Gastroesophageal sphincter (tissue), 4 donors: ENCODE results near the gene TMEM244. TPM values are rescaled to one million over a fixed set of nuclear protein-coding genes. Genes with fewer than 3 reads are reported as not detected.

Experiments used
- ATAC-seq: fragments of 150-250 bp; one replicate; pipeline ENCODE4 v1.9.1; 2016; ENCODE audit warnings: mild to moderate bottlenecking, moderate library complexity
- H3K27ac ChIP-seq, 4 donors: fragments of 200-600 bp; sonication (generic) in 3 of 4; 1 replicate in 3 of 4; 2 replicates in 1 of 4; pipeline ENCODE4 v1.5.1; 2016 to 2019
- H3K27me3 ChIP-seq: fragments of 200-600 bp; sonication (generic); one replicate; pipeline ENCODE4 v1.5.1; 2019
- H3K36me3 ChIP-seq, 2 donors: fragments of 200-600 bp; sonication (generic); one replicate each; pipeline ENCODE4 v1.5.1; 2019; ENCODE audit warnings: control low read depth in 1 of 2
- H3K4me1 ChIP-seq, 3 donors: fragments of 200-600 bp; sonication (generic); 1 replicate in 2 of 3; 2 replicates in 1 of 3; pipeline ENCODE4 v1.5.1; 2016 to 2019; ENCODE audit warnings: control low read depth in 2 of 3
- H3K4me3 ChIP-seq, 2 donors: fragments of 200-600 bp; sonication (generic); one replicate each; pipeline ENCODE4 v1.5.1; 2019; ENCODE audit warnings: mild to moderate bottlenecking in 1 of 2, moderate library complexity in 1 of 2
- H3K9me3 ChIP-seq, 3 donors: fragments of 200-600 bp; sonication (generic); one replicate each; pipeline ENCODE4 v1.5.1; 2017 to 2019; ENCODE audit warnings: control low read depth in 2 of 3
- EP300 ChIP-seq: sonication (generic); formaldehyde crosslinking; IDR thresholded peaks from one replicate; pipeline ENCODE4 v1.6.1; 2017; ENCODE audit warnings: antibody characterized with exemption, mild to moderate bottlenecking
- POLR2A ChIP-seq, 2 donors: fragments of 450-650 bp; IDR thresholded peaks; one replicate each; pipeline ENCODE4 v1.6.1; 2017; ENCODE audit warnings: antibody characterized with exemption in 2 of 2, mild to moderate bottlenecking in 2 of 2, moderate library complexity in 1 of 2
- POLR2AphosphoS5 ChIP-seq: sonication (generic); formaldehyde crosslinking; IDR thresholded peaks from one replicate; pipeline ENCODE4 v1.6.1; 2017; ENCODE audit warnings: antibody characterized with exemption
- WGBS, 2 donors: methylation state at CpG; one replicate each; pipeline ENCODE4 v1.1.5; 2018; ENCODE audit warnings: low coverage in 1 of 2; 5-methylcytosine and 5-hydroxymethylcytosine counted together
- total RNA-seq, 4 donors: library from RNA; depleted of rRNA; stranded (reverse); fragments of >200 nt; gene quantifications; one replicate each; pipeline ENCODE4 v1.1.0, GENCODE V29; 2016
- TF ChIP-seq, protein P1 (sequence below), 4 experiments: fragments of 200-600 bp in 2 of 4; fragments of 450-650 bp in 2 of 4; sonication (generic) in 1 of 4; IDR thresholded peaks; one replicate each; pipeline ENCODE4 v1.5.1; 2017 to 2019; ENCODE audit warnings: antibody characterized with exemption in 4 of 4, mild to moderate bottlenecking in 2 of 4, moderate library complexity in 2 of 4

Gene TMEM244
- total RNA-seq, 4 donors from 2014 or later: not detected

DNA sequence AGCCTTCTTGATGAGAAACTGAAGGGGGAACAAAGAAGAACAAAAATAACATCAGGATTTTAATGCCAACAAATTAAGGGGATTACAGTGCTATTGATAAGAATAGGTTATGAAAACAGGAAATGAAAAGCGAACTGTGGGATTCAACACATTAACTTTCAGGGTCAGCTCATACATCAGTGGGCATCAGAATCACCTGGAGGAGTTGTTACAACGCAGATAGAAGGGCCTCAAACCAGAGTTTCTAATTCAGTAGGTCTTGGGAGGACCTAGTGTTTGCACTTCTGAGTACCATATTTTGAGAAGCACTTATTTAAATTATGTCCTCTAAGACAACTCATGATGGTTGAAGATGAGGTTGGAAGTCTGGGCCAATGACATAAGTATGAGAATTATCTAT, 5.6 kb upstream of the TMEM244 start:
- no peaks in the 10 kb centered on the region for H3K27me3 ChIP-seq
- H3K27ac ChIP-seq: no peak overlapping the region
- no peak for ATAC-seq
- no peaks in the 10 kb centered on the region for H3K36me3 ChIP-seq
- H3K4me3 ChIP-seq: no peak overlapping the region
- 40 to 82% methylated on average over 1 to 2 of the region's 2 CpGs for WGBS, 2 donors
- no peaks in the 10 kb centered on the region for H3K4me1 ChIP-seq
- no peaks in the 10 kb centered on the region for H3K9me3 ChIP-seq
- TF ChIP-seq EP300 (no peak), POLR2A (IDR thresholded peaks at IDR 0.05) (no peak), POLR2AphosphoS5 (no peak)
- TF ChIP-seq, protein P1, sequence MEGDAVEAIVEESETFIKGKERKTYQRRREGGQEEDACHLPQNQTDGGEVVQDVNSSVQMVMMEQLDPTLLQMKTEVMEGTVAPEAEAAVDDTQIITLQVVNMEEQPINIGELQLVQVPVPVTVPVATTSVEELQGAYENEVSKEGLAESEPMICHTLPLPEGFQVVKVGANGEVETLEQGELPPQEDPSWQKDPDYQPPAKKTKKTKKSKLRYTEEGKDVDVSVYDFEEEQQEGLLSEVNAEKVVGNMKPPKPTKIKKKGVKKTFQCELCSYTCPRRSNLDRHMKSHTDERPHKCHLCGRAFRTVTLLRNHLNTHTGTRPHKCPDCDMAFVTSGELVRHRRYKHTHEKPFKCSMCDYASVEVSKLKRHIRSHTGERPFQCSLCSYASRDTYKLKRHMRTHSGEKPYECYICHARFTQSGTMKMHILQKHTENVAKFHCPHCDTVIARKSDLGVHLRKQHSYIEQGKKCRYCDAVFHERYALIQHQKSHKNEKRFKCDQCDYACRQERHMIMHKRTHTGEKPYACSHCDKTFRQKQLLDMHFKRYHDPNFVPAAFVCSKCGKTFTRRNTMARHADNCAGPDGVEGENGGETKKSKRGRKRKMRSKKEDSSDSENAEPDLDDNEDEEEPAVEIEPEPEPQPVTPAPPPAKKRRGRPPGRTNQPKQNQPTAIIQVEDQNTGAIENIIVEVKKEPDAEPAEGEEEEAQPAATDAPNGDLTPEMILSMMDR (IDR thresholded peaks at IDR 0.05): no peak

DNA sequence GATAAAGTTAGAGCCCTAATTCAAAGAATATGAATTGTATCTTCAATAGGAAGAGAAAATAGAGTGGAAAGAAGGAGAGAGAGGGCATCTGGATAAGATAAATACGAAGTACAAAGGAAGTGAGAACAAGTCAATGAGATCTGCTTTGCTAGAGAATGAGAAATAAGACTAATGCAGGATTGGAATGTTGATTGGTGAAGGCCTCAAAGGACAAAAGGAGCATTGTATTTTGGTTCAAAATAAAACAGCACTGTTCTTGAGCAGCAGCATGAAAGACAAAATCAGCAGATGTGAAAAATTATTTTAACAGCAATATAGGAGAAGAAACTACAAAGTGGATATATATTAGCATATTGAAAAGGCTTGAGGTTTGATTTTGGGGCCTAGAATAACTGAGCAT, 5.1 kb upstream of the TMEM244 start:
- Histone ChIP-seq H3K36me3 (no peaks in the 10 kb centered on the region), H3K4me3 (no peak overlapping the region), H3K27ac (no peak overlapping the region), H3K27me3 (no peaks in the 10 kb centered on the region), H3K4me1 (no peaks in the 10 kb centered on the region), H3K9me3 (no peaks in the 10 kb centered on the region)
- no peak for ATAC-seq
- WGBS, 2 donors: 50 to 75% methylated on average over 1 of the region's 1 CpG
- TF ChIP-seq, protein P1 (IDR thresholded peaks at IDR 0.05): no peak
- TF ChIP-seq POLR2A (IDR thresholded peaks at IDR 0.05) (no peak), POLR2AphosphoS5 (no peak)

DNA sequence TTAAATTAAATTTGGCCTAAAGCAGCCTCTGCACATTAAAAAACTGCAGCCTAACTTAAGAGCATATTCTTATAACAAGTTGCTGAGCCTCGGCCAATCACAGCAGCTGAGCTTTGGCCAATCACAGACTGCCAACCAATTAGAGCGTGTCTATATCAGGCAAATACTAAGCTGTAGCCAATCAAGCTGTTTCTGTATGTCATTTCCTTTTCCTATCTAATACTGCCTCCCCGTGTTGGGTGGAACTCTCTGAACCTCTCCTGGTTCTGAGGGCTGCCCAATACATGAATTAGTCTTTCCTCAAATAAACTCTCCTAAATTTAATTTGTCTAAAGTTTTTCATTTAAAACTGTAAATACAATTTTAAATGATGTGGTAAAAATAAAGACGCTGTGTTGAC, 3.9 kb upstream of the TMEM244 start:
- no peaks in the 10 kb centered on the region for H3K36me3 ChIP-seq
- no peak for ATAC-seq
- H3K27me3 ChIP-seq: no peaks in the 10 kb centered on the region
- H3K27ac ChIP-seq: no peak overlapping the region
- TF ChIP-seq, protein P1 (IDR thresholded peaks at IDR 0.05): no peak
- TF ChIP-seq POLR2AphosphoS5 (no peak), EP300 (no peak), POLR2A (IDR thresholded peaks at IDR 0.05) (no peak)
- no peaks in the 10 kb centered on the region for H3K9me3 ChIP-seq
- H3K4me3 ChIP-seq: no peak overlapping the region
- no peaks in the 10 kb centered on the region for H3K4me1 ChIP-seq
- 92 to 93% methylated on average over 4 of the region's 4 CpGs for WGBS, 2 donors

DNA sequence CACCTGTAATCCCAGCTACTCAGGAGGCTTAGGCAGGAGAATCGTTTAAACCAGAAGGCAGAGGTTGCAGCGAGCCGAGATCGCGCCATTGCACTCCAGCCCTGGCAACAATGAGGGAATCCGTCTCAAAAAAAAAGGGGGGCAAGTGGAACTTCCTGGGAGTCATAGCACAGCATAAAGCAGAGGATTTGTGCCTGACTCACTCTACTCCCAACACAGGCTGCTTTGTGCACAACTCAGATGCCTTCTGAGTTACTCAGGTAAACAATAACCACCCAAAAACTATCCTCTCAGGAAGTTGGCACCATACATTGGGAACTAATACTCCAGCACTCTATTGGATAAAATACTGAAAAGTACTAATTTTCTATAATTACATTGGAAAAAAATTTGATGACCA, 2.5 kb upstream of the TMEM244 start:
- Histone ChIP-seq H3K4me3 (no peak overlapping the region), H3K9me3 (no peaks in the 10 kb centered on the region), H3K36me3 (no peaks in the 10 kb centered on the region), H3K4me1 (peaks cover 0 to 9% (median 0%) of the 10 kb centered on the region in 3 donors), H3K27ac (no peak overlapping the region), H3K27me3 (no peaks in the 10 kb centered on the region)
- no peak for TF ChIP-seq EP300
- ATAC-seq: no peak
- 96 to 98% methylated on average over 5 to 6 of the region's 6 CpGs for WGBS, 2 donors

DNA sequence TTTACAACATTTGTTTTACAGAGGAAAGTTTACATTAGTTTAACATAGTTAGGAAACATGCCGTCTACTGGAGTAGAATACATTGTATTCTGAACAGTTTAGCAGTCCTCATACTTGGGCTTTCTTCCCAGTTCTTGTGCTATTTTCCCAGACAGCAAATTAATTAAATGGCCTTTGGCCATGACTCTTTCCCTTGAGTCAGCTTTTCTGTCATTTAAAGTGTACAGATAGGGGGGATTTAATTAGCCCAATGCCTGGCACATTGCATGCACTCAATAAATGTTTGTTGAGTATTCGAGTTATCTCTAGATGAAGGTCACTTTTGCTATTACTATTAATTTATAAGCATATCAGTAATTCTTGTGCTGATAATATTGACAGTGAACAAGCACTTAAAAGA, 1.6 kb downstream of the TMEM244 start:
- Histone ChIP-seq H3K27me3 (no peaks in the 10 kb centered on the region), H3K9me3 (no peaks in the 10 kb centered on the region), H3K27ac (no peak overlapping the region), H3K36me3 (no peaks in the 10 kb centered on the region), H3K4me3 (no peak overlapping the region), H3K4me1 (peaks cover 0 to 9% (median 0%) of the 10 kb centered on the region in 3 donors)
- ATAC-seq: no peak
- 10 to 14% methylated on average over 2 of the region's 2 CpGs for WGBS, 2 donors
- TF ChIP-seq, protein P1 (IDR thresholded peaks at IDR 0.05): no peak
- no peak for TF ChIP-seq POLR2A (IDR thresholded peaks at IDR 0.05)
- no peak for TF ChIP-seq EP300
- no peak for TF ChIP-seq POLR2AphosphoS5
